HCT116 (cell line): Measurements from ENCODE around the gene DNAJB8. TPM values are rescaled to one million over a fixed set of nuclear protein-coding genes. Genes with fewer than 3 reads are reported as not detected.

Experiments used
- ATAC-seq: fragments of 200-7000 bp; cut with Tn5 transposase; 2 replicates; pipeline ENCODE4 v1.9.1; 2020; ENCODE audit warnings: mild to moderate bottlenecking, moderate library complexity
- BruUV-seq: library from RNA; stranded (reverse); fragments of 400-500 nt; replicated peaks from 2 replicates; lab custom pipeline; 2021; lab: Mats Ljungman, UMichigan
- CTCF ChIA-PET: fragments of 300-600 bp; sonication (Branson Sonifier 250); formaldehyde crosslinking; loops from one replicate; lab custom pipeline; 2021; ENCODE audit warnings: antibody characterized with exemption; lab: Charles Lee
- POLR2A ChIA-PET: fragments of 300-600, 350-600 bp; sonication (Branson Sonifier 250); formaldehyde crosslinking; loops from one replicate; lab custom pipeline; 2021; ENCODE audit warnings: antibody characterized with exemption; lab: Charles Lee
- RAD21 ChIA-PET, 2 experiments: fragments of 300-600 bp; sonication (Branson Sonifier 250); formaldehyde crosslinking; loops; one replicate each; lab custom pipeline; 2023; ENCODE audit warnings: low total read pairs in 2 of 2; ENCODE audit not compliant: uncharacterized antibody in 2 of 2, unreplicated experiment in 2 of 2, low non-redundant PET in 1 of 2; lab: Charles Lee
- DNase-seq: peaks from one replicate; pipeline ENCODE4 v3.0.0-alpha.2; 2010; ENCODE audit warnings: low read depth, low spot score
- H2AFZ ChIP-seq: fragments of 200-600 bp; shearing (Covaris generic), sonication (generic); 2 replicates; pipeline ENCODE4 v1.6.1; 2017; ENCODE audit warnings: low read depth, mixed run types, mixed read lengths, antibody characterized with exemption, low read length; ENCODE audit not compliant: poor library complexity, severe bottlenecking
- H3K27ac ChIP-seq: 2 replicates; pipeline ENCODE4 v1.5.1; 2012; ENCODE audit warnings: low read depth, low read length
- H3K27me3 ChIP-seq: fragments of 200-600 bp; sonication (generic); 2 replicates; pipeline ENCODE4 v1.6.1; 2016; ENCODE audit warnings: mixed run types, low read length, mixed read lengths; ENCODE audit not compliant: insufficient read depth
- H3K36me3 ChIP-seq, 2 experiments: fragments of 200-500 bp in 1 of 2; fragments of 200-600 bp in 1 of 2; sonication (Bioruptor generic) in 1 of 2; sonication (generic) in 1 of 2; 2 replicates each; pipeline versions ENCODE4 v1.5.1 to v1.6.1; 2014 to 2016; ENCODE audit warnings: low read length in 2 of 2, inconsistent platforms in 1 of 2, mixed read lengths in 1 of 2, mixed run types in 1 of 2; ENCODE audit not compliant: insufficient read depth in 2 of 2, control insufficient read depth in 1 of 2
- H3K4me1 ChIP-seq, 2 experiments: fragments of 200-600 bp in 1 of 2; sonication (generic) in 1 of 2; 2 replicates each; pipeline versions ENCODE4 v1.5.1 to v1.6.1; 2012 to 2017; ENCODE audit warnings: low read length in 2 of 2, inconsistent platforms in 1 of 2, mild to moderate bottlenecking in 1 of 2, mixed read lengths in 1 of 2, mixed run types in 1 of 2, moderate library complexity in 1 of 2; ENCODE audit not compliant: insufficient read depth in 2 of 2, control insufficient read depth in 1 of 2
- H3K4me2 ChIP-seq: fragments of 200-600 bp; sonication (generic); 2 replicates; pipeline ENCODE4 v1.6.1; 2017; ENCODE audit warnings: mixed run types, low read length, mixed read lengths
- H3K4me3 ChIP-seq, 2 experiments: fragments of 200-600 bp in 1 of 2; sonication (generic) in 1 of 2; replicated peaks in 1 of 2; 2 replicates each; pipeline ENCODE4 v1.5.1; 2011 to 2016; ENCODE audit warnings: low read length in 2 of 2, control low read depth in 1 of 2, low read depth in 1 of 2, mild to moderate bottlenecking in 1 of 2, mixed read lengths in 1 of 2, mixed run types in 1 of 2
- H3K79me2 ChIP-seq: fragments of 200-600 bp; sonication (generic); 2 replicates; pipeline ENCODE4 v1.6.1; 2017; ENCODE audit warnings: mild to moderate bottlenecking, mixed run types, low read length, moderate library complexity, mixed read lengths; ENCODE audit not compliant: insufficient read depth
- H3K9ac ChIP-seq: fragments of 200-600 bp; sonication (generic); 2 replicates; pipeline ENCODE4 v1.6.1; 2016; ENCODE audit warnings: low read length, mixed read lengths
- H3K9me2 ChIP-seq: fragments of 200-600 bp; sonication (generic), shearing (Covaris generic); 2 replicates; pipeline ENCODE4 v1.6.1; 2017; ENCODE audit warnings: mixed run types, mild to moderate bottlenecking, moderate library complexity; ENCODE audit not compliant: insufficient read depth
- H3K9me3 ChIP-seq, 2 experiments: fragments of 200-500 bp in 1 of 2; fragments of 200-600 bp in 1 of 2; sonication (Bioruptor generic) in 1 of 2; sonication (generic) in 1 of 2; 2 replicates each; pipeline ENCODE4 v1.6.1; 2014 to 2017; ENCODE audit warnings: low read length in 2 of 2, mixed read lengths in 2 of 2, inconsistent platforms in 1 of 2, low read depth in 1 of 2, mild to moderate bottlenecking in 1 of 2, mixed run types in 1 of 2, moderate library complexity in 1 of 2; ENCODE audit not compliant: control insufficient read depth in 1 of 2, insufficient read depth in 1 of 2
- H4K20me1 ChIP-seq: fragments of 200-600 bp; sonication (generic), shearing (Covaris generic); 2 replicates; pipeline ENCODE4 v1.6.1; 2017; ENCODE audit warnings: mixed run types, mild to moderate bottlenecking, moderate library complexity; ENCODE audit not compliant: insufficient read depth
- EGR1 ChIP-seq: IDR thresholded peaks from 2 replicates; pipeline ENCODE4 v1.6.1; 2012; ENCODE audit warnings: low read depth
- ELF1 ChIP-seq: IDR thresholded peaks from 2 replicates; pipeline ENCODE4 v1.6.1; 2012; ENCODE audit warnings: low read depth, borderline replicate concordance
- EZH2 ChIP-seq: fragments of 200-600 bp; sonication (generic); IDR thresholded peaks from 2 replicates; pipeline ENCODE4 v1.6.1; 2017; ENCODE audit warnings: antibody characterized with exemption, mixed run types
- EZH2phosphoT487 ChIP-seq: fragments of 200-600 bp; IDR thresholded peaks from 2 replicates; pipeline ENCODE4 v1.6.1; 2018; ENCODE audit warnings: antibody characterized with exemption, borderline replicate concordance
- POLR2AphosphoS5 ChIP-seq: IDR thresholded peaks from 2 replicates; pipeline ENCODE4 v1.6.1; 2011; ENCODE audit warnings: mild to moderate bottlenecking, low read depth, low read length, moderate library complexity
- SIN3A ChIP-seq: IDR thresholded peaks from 2 replicates; pipeline ENCODE4 v1.6.1; 2012; ENCODE audit warnings: low read depth
- SRF ChIP-seq: IDR thresholded peaks from 2 replicates; pipeline ENCODE4 v1.6.1; 2012; ENCODE audit warnings: low read depth
- TCF7L2 ChIP-seq: IDR thresholded peaks from 2 replicates; pipeline ENCODE4 v1.7.0; 2011; ENCODE audit warnings: borderline replicate concordance, inconsistent platforms; ENCODE audit not compliant: insufficient read depth, insufficient read length; ENCODE audit errors: extremely low read depth
- ZNF274 ChIP-seq: fragments of 200-500 bp; sonication (Bioruptor generic); IDR thresholded peaks from 2 replicates; pipeline ENCODE4 v1.6.1; 2014; ENCODE audit warnings: mild to moderate bottlenecking, low read depth, low read length, inconsistent platforms
- intact Hi-C: fragments of 100-400 bp; cut with micrococcal nuclease; formaldehyde crosslinking; loops from 2 replicates; pipeline ENCODE4 v1.10.0; 2022
- total RNA-seq: library from RNA; stranded (reverse); gene quantifications from one replicate; pipeline ENCODE4 v1.2.1, GENCODE V29; 2021; ENCODE audit not compliant: unreplicated experiment
- TF ChIP-seq, protein P1 (sequence below): IDR thresholded peaks from 2 replicates; pipeline ENCODE4 v1.6.1; 2012
- TF ChIP-seq, protein P2 (sequence below): IDR thresholded peaks from 2 replicates; pipeline ENCODE4 v1.6.1; 2012; ENCODE audit warnings: low read depth

DNAJB8 gene
- total RNA-seq, 1 experiment from 2014 or later = not detected

- no peak overlapping the region for H3K4me3 ChIP-seq
- no peaks in the 10 kb centered on the region; the same call in 1 of the 2 replicates for H3K27me3 ChIP-seq
- H3K4me2 ChIP-seq = no peak overlapping the region
- no peak for DNase-seq
- CTCF ChIA-PET = no interaction called here
- no peak for TF ChIP-seq SRF
- no peak overlapping the region for H3K27ac ChIP-seq
- H4K20me1 ChIP-seq = no peaks in the 10 kb centered on the region
- H2AFZ ChIP-seq = no peak overlapping the region
- peaks cover 0 to 16% of the 10 kb centered on the region in 2 experiments; a peak in 2 of 4 replicates for H3K4me1 ChIP-seq
- H3K9me2 ChIP-seq = no peaks in the 10 kb centered on the region
- ATAC-seq = no peak
- POLR2A ChIA-PET = no interaction called here
- no TSS peak for BruUV-seq
- intact Hi-C loops = no loop called here
- no peak overlapping the region for H3K9ac ChIP-seq
- no peaks in the 10 kb centered on the region for H3K9me3 ChIP-seq
- H3K79me2 ChIP-seq = no peaks in the 10 kb centered on the region
- RAD21 ChIA-PET = no interaction called here
- H3K36me3 ChIP-seq = no peaks in the 10 kb centered on the region
These were observed 40.1 kb upstream of the DNAJB8 start for GRCh38 chr3:128506754-128507153.

DNA sequence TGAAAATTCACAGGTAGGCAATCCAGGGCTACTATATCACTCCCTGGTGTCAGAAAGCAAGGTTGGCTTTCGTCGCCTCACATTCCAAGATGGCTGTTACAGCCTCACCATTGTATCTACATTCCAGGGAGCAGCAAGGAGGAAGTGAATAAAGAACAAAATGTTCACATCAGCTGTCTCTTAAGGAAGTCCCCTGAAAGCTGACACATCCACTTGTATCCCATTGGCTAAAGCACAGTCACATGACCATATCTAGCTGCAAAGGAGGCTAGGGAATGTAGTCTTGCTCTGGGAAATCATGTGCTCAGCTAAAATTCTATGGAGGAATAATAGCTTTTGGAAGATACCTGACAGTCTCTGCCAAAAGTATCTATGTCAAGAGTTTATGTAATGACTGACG lies 39.1 kb upstream of the DNAJB8 start:
- H3K9me3 ChIP-seq = no peaks in the 10 kb centered on the region
- DNase-seq (no peak), ATAC-seq (no peak)
- intact Hi-C loops = no loop called here
- no TSS peak for BruUV-seq
- no peak overlapping the region for H3K4me2 ChIP-seq
- no peak overlapping the region for H3K27ac ChIP-seq
- no peak for TF ChIP-seq POLR2AphosphoS5
- no peak for TF ChIP-seq SIN3A
- no peak for TF ChIP-seq EZH2phosphoT487
- TF ChIP-seq TCF7L2 = no peak
- TF ChIP-seq EGR1 = no peak
- no peak for TF ChIP-seq ELF1
- TF ChIP-seq, protein P1, sequence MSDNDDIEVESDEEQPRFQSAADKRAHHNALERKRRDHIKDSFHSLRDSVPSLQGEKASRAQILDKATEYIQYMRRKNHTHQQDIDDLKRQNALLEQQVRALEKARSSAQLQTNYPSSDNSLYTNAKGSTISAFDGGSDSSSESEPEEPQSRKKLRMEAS = no peak
- no peak for TF ChIP-seq EZH2
- TF ChIP-seq, protein P2, sequence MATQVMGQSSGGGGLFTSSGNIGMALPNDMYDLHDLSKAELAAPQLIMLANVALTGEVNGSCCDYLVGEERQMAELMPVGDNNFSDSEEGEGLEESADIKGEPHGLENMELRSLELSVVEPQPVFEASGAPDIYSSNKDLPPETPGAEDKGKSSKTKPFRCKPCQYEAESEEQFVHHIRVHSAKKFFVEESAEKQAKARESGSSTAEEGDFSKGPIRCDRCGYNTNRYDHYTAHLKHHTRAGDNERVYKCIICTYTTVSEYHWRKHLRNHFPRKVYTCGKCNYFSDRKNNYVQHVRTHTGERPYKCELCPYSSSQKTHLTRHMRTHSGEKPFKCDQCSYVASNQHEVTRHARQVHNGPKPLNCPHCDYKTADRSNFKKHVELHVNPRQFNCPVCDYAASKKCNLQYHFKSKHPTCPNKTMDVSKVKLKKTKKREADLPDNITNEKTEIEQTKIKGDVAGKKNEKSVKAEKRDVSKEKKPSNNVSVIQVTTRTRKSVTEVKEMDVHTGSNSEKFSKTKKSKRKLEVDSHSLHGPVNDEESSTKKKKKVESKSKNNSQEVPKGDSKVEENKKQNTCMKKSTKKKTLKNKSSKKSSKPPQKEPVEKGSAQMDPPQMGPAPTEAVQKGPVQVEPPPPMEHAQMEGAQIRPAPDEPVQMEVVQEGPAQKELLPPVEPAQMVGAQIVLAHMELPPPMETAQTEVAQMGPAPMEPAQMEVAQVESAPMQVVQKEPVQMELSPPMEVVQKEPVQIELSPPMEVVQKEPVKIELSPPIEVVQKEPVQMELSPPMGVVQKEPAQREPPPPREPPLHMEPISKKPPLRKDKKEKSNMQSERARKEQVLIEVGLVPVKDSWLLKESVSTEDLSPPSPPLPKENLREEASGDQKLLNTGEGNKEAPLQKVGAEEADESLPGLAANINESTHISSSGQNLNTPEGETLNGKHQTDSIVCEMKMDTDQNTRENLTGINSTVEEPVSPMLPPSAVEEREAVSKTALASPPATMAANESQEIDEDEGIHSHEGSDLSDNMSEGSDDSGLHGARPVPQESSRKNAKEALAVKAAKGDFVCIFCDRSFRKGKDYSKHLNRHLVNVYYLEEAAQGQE = no peak
- no peak for TF ChIP-seq ZNF274
- TF ChIP-seq SRF = no peak
- no peak overlapping the region for H2AFZ ChIP-seq
- no peaks in the 10 kb centered on the region for H4K20me1 ChIP-seq
- CTCF ChIA-PET = interaction anchor here (1.1 kb wide), 1 partner anchor 67 kb away, joined by 3 read pairs; no protein-coding TSS in a partner anchor
- no peak overlapping the region for H3K9ac ChIP-seq
- H3K4me1 ChIP-seq = peaks cover 0 to 16% of the 10 kb centered on the region in 2 experiments; a peak in 2 of 4 replicates
- POLR2A ChIA-PET = no interaction called here
- no peaks in the 10 kb centered on the region for H3K79me2 ChIP-seq
- H3K36me3 ChIP-seq = no peaks in the 10 kb centered on the region
- no peaks in the 10 kb centered on the region for H3K9me2 ChIP-seq
- RAD21 ChIA-PET = no interaction called here
- no peaks in the 10 kb centered on the region; the same call in 1 of the 2 replicates for H3K27me3 ChIP-seq
- H3K4me3 ChIP-seq = no peak overlapping the region
